ENCODE data around the gene DISC1. TPM values are rescaled to one million over a fixed set of nuclear protein-coding genes. Genes with fewer than 3 reads are reported as not detected.
"Not testable (repeated sequence)": the region's sequence is repeated elsewhere in the genome, so short reads cannot be mapped to it uniquely, and the experiment has no call there.

Gene DISC1
- polyA plus RNA-seq, 1 of the 3 experiments (the other 2 are of a cell fraction) = 1.7 TPM

DNA sequence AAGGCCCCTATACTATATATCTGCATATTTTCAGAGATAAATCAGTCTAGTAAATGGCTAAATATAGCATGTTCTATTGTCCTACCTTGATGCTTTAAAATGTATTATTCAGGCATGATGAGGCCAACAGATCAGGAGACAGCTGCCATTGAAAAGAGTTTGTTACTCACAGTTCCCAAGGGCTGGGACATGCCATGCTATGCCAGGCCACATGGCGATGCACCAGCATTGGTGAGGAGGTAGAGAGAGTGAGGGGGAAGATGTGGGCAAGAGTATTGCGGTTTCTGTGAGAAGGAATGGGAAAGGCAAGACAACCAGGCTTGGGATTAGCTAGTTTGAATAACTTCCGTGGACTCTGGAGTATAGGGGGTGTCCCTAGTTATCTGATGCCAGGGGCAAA lies 316.5 kb downstream of the DISC1 start (continued):
- TF ChIP-seq, protein P1, sequence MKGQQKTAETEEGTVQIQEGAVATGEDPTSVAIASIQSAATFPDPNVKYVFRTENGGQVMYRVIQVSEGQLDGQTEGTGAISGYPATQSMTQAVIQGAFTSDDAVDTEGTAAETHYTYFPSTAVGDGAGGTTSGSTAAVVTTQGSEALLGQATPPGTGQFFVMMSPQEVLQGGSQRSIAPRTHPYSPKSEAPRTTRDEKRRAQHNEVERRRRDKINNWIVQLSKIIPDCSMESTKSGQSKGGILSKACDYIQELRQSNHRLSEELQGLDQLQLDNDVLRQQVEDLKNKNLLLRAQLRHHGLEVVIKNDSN (IDR thresholded peaks at IDR 0.05; ENCODE audit: borderline replicate concordance, low read depth) = no peak
- no peak for TF ChIP-seq FOXJ3 (CRISPR knock-in tag; IDR thresholded peaks at IDR 0.05)

GRCh38 chr1:231948102-231948501 lies 321.5 kb downstream of the DISC1 start:
- H3K27me3 ChIP-seq (ENCODE audit: insufficient read depth); H3K9me2 ChIP-seq; H2AFZ ChIP-seq (ENCODE audit: low read depth); DNase-seq; H3K36me3 ChIP-seq (replicated peaks in 1 of 2; ENCODE audit: control insufficient read depth in 1 of 2, insufficient read depth in 2 of 2, low read length in 1 of 2); POLR2A ChIA-PET; H4K20me1 ChIP-seq (ENCODE audit: insufficient read depth); H3K9ac ChIP-seq; H3K4me2 ChIP-seq; H3K4me3 ChIP-seq (ENCODE audit: low read depth in 2 of 2, low read length in 1 of 2); H3K4me1 ChIP-seq (ENCODE audit: control insufficient read depth in 1 of 2, insufficient read depth in 2 of 2, low read depth in 1 of 2, low read length in 1 of 2); CTCF ChIA-PET; H3K79me2 ChIP-seq (ENCODE audit: insufficient read depth); H3K9me3 ChIP-seq; H3K27ac ChIP-seq (ENCODE audit: low read depth in 2 of 2, low read length in 1 of 2): not testable (repeated sequence)
- peaks cover 11% of the 10 kb centered on the region for H3F3A ChIP-seq (replicated peaks; ENCODE audit: insufficient read depth)
- 83% methylated on average over 5 of the region's 5 CpGs for WGBS (ENCODE audit: low lambda C conversion rate)

GRCh38 chr1:231949277-231950091 lies 322.9 kb downstream of the DISC1 start:
- Histone ChIP-seq H3F3A (replicated peaks; ENCODE audit: insufficient read depth) (peaks cover 11% of the 10 kb centered on the region), H3K9me3 (no peaks in the 10 kb centered on the region), H3K4me2 (no peak overlapping the region), H3K9me2 (no peaks in the 10 kb centered on the region), H3K4me3 (ENCODE audit: low read depth in 2 of 2, low read length in 1 of 2) (no peak overlapping the region), H4K20me1 (ENCODE audit: insufficient read depth) (no peaks in the 10 kb centered on the region), H2AFZ (ENCODE audit: low read depth) (no peak overlapping the region), H3K27ac (ENCODE audit: low read depth in 2 of 2, low read length in 1 of 2) (no peak overlapping the region), H3K27me3 (ENCODE audit: insufficient read depth) (no peaks in the 10 kb centered on the region), H3K9ac (no peak overlapping the region), H3K36me3 (replicated peaks in 1 of 2; ENCODE audit: control insufficient read depth in 1 of 2, insufficient read depth in 2 of 2, low read length in 1 of 2) (no peaks in the 10 kb centered on the region), H3K4me1 (ENCODE audit: control insufficient read depth in 1 of 2, insufficient read depth in 2 of 2, low read depth in 1 of 2, low read length in 1 of 2) (peaks cover 0 to 9% of the 10 kb centered on the region in 2 experiments; a peak in 2 of 4 replicates), H3K79me2 (ENCODE audit: insufficient read depth) (no peaks in the 10 kb centered on the region)
- TF ChIP-seq SIN3A (IDR thresholded peaks at IDR 0.05; ENCODE audit: borderline replicate concordance, low read depth, low read length) (no peak), EZH2phosphoT487 (IDR thresholded peaks at IDR 0.05; ENCODE audit: borderline replicate concordance, low read depth) (no peak), PBX3 (IDR thresholded peaks at IDR 0.05) (no peak), REST (IDR thresholded peaks at IDR 0.05; ENCODE audit: low read depth, low read length) (no peak), CHD2 (IDR thresholded peaks at IDR 0.05; ENCODE audit: low read length, partially characterized antibody) (no peak), GABPA (IDR thresholded peaks at IDR 0.05; ENCODE audit: low read depth) (no peak), RCOR1 (IDR thresholded peaks at IDR 0.05; ENCODE audit: low read length) (no peak), RXRA (IDR thresholded peaks at IDR 0.05; ENCODE audit: borderline replicate concordance, low read depth) (no peak), GATA2 (CRISPR knock-in tag; IDR thresholded peaks at IDR 0.05) (no peak), NFIC (IDR thresholded peaks at IDR 0.05; ENCODE audit: borderline replicate concordance) (no peak)
- TF ChIP-seq, protein P1 (IDR thresholded peaks at IDR 0.05; ENCODE audit: borderline replicate concordance, low read depth) = no peak
- WGBS (ENCODE audit: low lambda C conversion rate) = 95% methylated on average over 8 of the region's 8 CpGs
- CTCF ChIA-PET = interaction anchor here (0.9 kb wide), 1 partner anchor 9 kb away, joined by 3 read pairs; no protein-coding TSS in a partner anchor
- POLR2A ChIA-PET = no interaction called here
- DNase-seq = no peak

Data from SK-N-SH (cell line).